Ectodermal cell (in vitro differentiated cells): ENCODE results near the gene TMEM270.
"Not testable (repeated sequence)": the region's sequence is repeated elsewhere in the genome, so short reads cannot be mapped to it uniquely, and the experiment has no call there.

Experiments used
- H3K27ac ChIP-seq: 2 replicates; pipeline ENCODE4 v1.7.0; 2013; ENCODE audit warnings: mild to moderate bottlenecking, low read depth, low read length; ENCODE audit not compliant: insufficient read depth, poor library complexity, severe bottlenecking
- H3K27me3 ChIP-seq: 2 replicates; pipeline ENCODE4 v1.7.0; 2013; ENCODE audit warnings: mild to moderate bottlenecking, low read length; ENCODE audit not compliant: insufficient read depth, control insufficient read depth, poor library complexity, severe bottlenecking
- H3K36me3 ChIP-seq: one replicate; pipeline ENCODE4 v1.7.0; 2013; ENCODE audit warnings: low read length; ENCODE audit not compliant: control insufficient read depth, insufficient read depth
- H3K4me1 ChIP-seq: one replicate; pipeline ENCODE4 v1.7.0; 2013; ENCODE audit warnings: low read length; ENCODE audit not compliant: control insufficient read depth, insufficient read depth
- H3K4me3 ChIP-seq: 2 replicates; pipeline ENCODE4 v1.7.0; 2013; ENCODE audit warnings: low read depth, low read length, control low read depth; ENCODE audit not compliant: insufficient read depth
- H3K9me3 ChIP-seq: 2 replicates; pipeline ENCODE4 v1.7.0; 2013; ENCODE audit warnings: mild to moderate bottlenecking, low read length, moderate library complexity; ENCODE audit not compliant: control insufficient read depth
- WGBS, 2 experiments: methylation state at CpG; one replicate each; pipeline ENCODE4 v1.1.7; 2013; ENCODE audit warnings: missing lambda C conversion rate in 2 of 2; 5-methylcytosine and 5-hydroxymethylcytosine counted together

The TMEM270 gene

GRCh38 chr7:73832806-73833205, 28.2 kb upstream of the TMEM270 start:
- no peak overlapping the region for H3K4me3 ChIP-seq
- no peaks in the 10 kb centered on the region for H3K9me3 ChIP-seq
- no peaks in the 10 kb centered on the region for H3K27me3 ChIP-seq
- 83 to 89% methylated on average over 13 of the region's 13 CpGs for WGBS, 2 experiments
- H3K4me1 ChIP-seq, result peaks cover 27% of the 10 kb centered on the region
- H3K27ac ChIP-seq, result no peak overlapping the region
- no peaks in the 10 kb centered on the region for H3K36me3 ChIP-seq

- H3K9me3 ChIP-seq, result no peaks in the 10 kb centered on the region
- H3K36me3 ChIP-seq, result no peaks in the 10 kb centered on the region
- no peaks in the 10 kb centered on the region for H3K27me3 ChIP-seq
- no peak overlapping the region for H3K4me3 ChIP-seq
- peaks cover 27% of the 10 kb centered on the region for H3K4me1 ChIP-seq
- WGBS, 2 experiments, result 79 to 80% methylated on average over 13 of the region's 13 CpGs
- H3K27ac ChIP-seq, result no peak overlapping the region
Measured at GRCh38 chr7:73833251-73833919, 27.6 kb upstream of the TMEM270 start.

- H3K4me3 ChIP-seq, result no peak overlapping the region
- H3K4me1 ChIP-seq, result peaks cover 21% of the 10 kb centered on the region
- no peaks in the 10 kb centered on the region for H3K27me3 ChIP-seq
- no peak overlapping the region for H3K27ac ChIP-seq
- H3K9me3 ChIP-seq, result no peaks in the 10 kb centered on the region
- 85 to 92% methylated on average over 11 of the region's 11 CpGs for WGBS, 2 experiments
- no peaks in the 10 kb centered on the region for H3K36me3 ChIP-seq
Measured at GRCh38 chr7:73834626-73835191, 26.2 kb upstream of the TMEM270 start.

- not testable (repeated sequence) for H3K4me3 ChIP-seq, H3K36me3 ChIP-seq, H3K4me1 ChIP-seq, H3K9me3 ChIP-seq, H3K27ac ChIP-seq, H3K27me3 ChIP-seq
Measured at GRCh38 chr7:73837167-73837566, 23.8 kb upstream of the TMEM270 start.

GRCh38 chr7:73838642-73839041, 22.3 kb upstream of the TMEM270 start:
- H3K27me3 ChIP-seq, result no peaks in the 10 kb centered on the region
- peaks cover 3% of the 10 kb centered on the region for H3K4me1 ChIP-seq
- H3K9me3 ChIP-seq, result no peaks in the 10 kb centered on the region
- no peak overlapping the region for H3K27ac ChIP-seq
- no peak overlapping the region for H3K4me3 ChIP-seq
- WGBS, 2 experiments, result 81 to 85% methylated on average over 6 of the region's 6 CpGs
- H3K36me3 ChIP-seq, result no peaks in the 10 kb centered on the region

GRCh38 chr7:73839290-73839689, 21.7 kb upstream of the TMEM270 start:
- H3K27ac ChIP-seq, result no peak overlapping the region
- no peaks in the 10 kb centered on the region for H3K9me3 ChIP-seq
- H3K27me3 ChIP-seq, result no peaks in the 10 kb centered on the region
- H3K4me3 ChIP-seq, result no peak overlapping the region
- H3K4me1 ChIP-seq, result peaks cover 3% of the 10 kb centered on the region
- 93 to 95% methylated on average over 7 of the region's 7 CpGs for WGBS, 2 experiments
- H3K36me3 ChIP-seq, result no peaks in the 10 kb centered on the region

GRCh38 chr7:73839743-73840714, 20.9 kb upstream of the TMEM270 start:
- H3K4me3 ChIP-seq, result no peak overlapping the region
- H3K27me3 ChIP-seq, result no peaks in the 10 kb centered on the region
- 93% methylated on average over 22 of the region's 22 CpGs for WGBS, 2 experiments
- no peaks in the 10 kb centered on the region for H3K9me3 ChIP-seq
- H3K27ac ChIP-seq, result no peak overlapping the region
- H3K36me3 ChIP-seq, result no peaks in the 10 kb centered on the region
- peaks cover 3% of the 10 kb centered on the region for H3K4me1 ChIP-seq

GRCh38 chr7:73840715-73841379, 20.1 kb upstream of the TMEM270 start:
- Histone ChIP-seq H3K27ac (no peak overlapping the region), H3K9me3 (no peaks in the 10 kb centered on the region), H3K4me3 (no peak overlapping the region), H3K36me3 (no peaks in the 10 kb centered on the region), H3K27me3 (no peaks in the 10 kb centered on the region), H3K4me1 (peaks cover 3% of the 10 kb centered on the region)
- 96% methylated on average over 16 of the region's 16 CpGs for WGBS, 2 experiments

GRCh38 chr7:73841689-73842066, 19.3 kb upstream of the TMEM270 start:
- Histone ChIP-seq H3K27me3 (no peaks in the 10 kb centered on the region), H3K4me1 (peaks cover 3% of the 10 kb centered on the region), H3K27ac (no peak overlapping the region), H3K36me3 (no peaks in the 10 kb centered on the region), H3K9me3 (no peaks in the 10 kb centered on the region), H3K4me3 (peak overlapping the region; percentile 58)
- WGBS, 2 experiments, result 66 to 70% methylated on average over 15 of the region's 15 CpGs
